Measurements from ENCODE around the gene FNDC3B.

FNDC3B gene

GRCh38 chr3:172276103-172276502, 236.7 kb downstream of the FNDC3B start:
- peak in 2 of 3 donors; percentile 11 to 24 for DNase-seq
- CTCF ChIA-PET: interaction anchor here (1.5 kb wide), 1 partner anchor 237 kb away, joined by 3 read pairs; no protein-coding TSS in a partner anchor
- Histone ChIP-seq H3K36me3 (ENCODE audit: control insufficient read depth in 4 of 4, insufficient read depth in 4 of 4, low read length in 3 of 4) (peaks cover 0 to 41% (median 4%) of the 10 kb centered on the region in 4 experiments), H3K9me3 (ENCODE audit: control extremely low read depth in 1 of 5, control insufficient read depth in 4 of 5, insufficient read depth in 2 of 5, low read depth in 1 of 5, low read length in 4 of 5) (no peaks in the 10 kb centered on the region), H3K4me1 (ENCODE audit: control extremely low read depth in 1 of 4, control insufficient read depth in 4 of 4, insufficient read depth in 4 of 4, low read length in 3 of 4) (no peaks in the 10 kb centered on the region), H3K4me3 (ENCODE audit: control insufficient read depth in 1 of 7, extremely low read depth in 1 of 7, insufficient read depth in 4 of 7, low read depth in 2 of 7, low read length in 6 of 7) (no peak overlapping the region), H3K27me3 (replicated peaks in 2 of 5; ENCODE audit: control insufficient read depth in 4 of 5, insufficient read depth in 5 of 5, low read length in 4 of 5) (no peaks in the 10 kb centered on the region), H3K27ac (ENCODE audit: insufficient read depth in 1 of 2, low read depth in 1 of 2, low read length in 2 of 2, poor library complexity in 1 of 2, severe bottlenecking in 2 of 2) (no peak overlapping the region)
- POLR2A ChIA-PET: no interaction called here

- Histone ChIP-seq H3K9me3 (ENCODE audit: control extremely low read depth in 1 of 5, control insufficient read depth in 4 of 5, insufficient read depth in 2 of 5, low read depth in 1 of 5, low read length in 4 of 5) (no peaks in the 10 kb centered on the region), H3K4me1 (ENCODE audit: control extremely low read depth in 1 of 4, control insufficient read depth in 4 of 4, insufficient read depth in 4 of 4, low read length in 3 of 4) (no peaks in the 10 kb centered on the region), H3K27me3 (replicated peaks in 2 of 5; ENCODE audit: control insufficient read depth in 4 of 5, insufficient read depth in 5 of 5, low read length in 4 of 5) (no peaks in the 10 kb centered on the region), H3K27ac (ENCODE audit: insufficient read depth in 1 of 2, low read depth in 1 of 2, low read length in 2 of 2, poor library complexity in 1 of 2, severe bottlenecking in 2 of 2) (no peak overlapping the region), H3K36me3 (ENCODE audit: control insufficient read depth in 4 of 4, insufficient read depth in 4 of 4, low read length in 3 of 4) (peaks cover 0 to 44% (median 4%) of the 10 kb centered on the region in 4 experiments), H3K4me3 (ENCODE audit: control insufficient read depth in 1 of 7, extremely low read depth in 1 of 7, insufficient read depth in 4 of 7, low read depth in 2 of 7, low read length in 6 of 7) (no peak overlapping the region)
- 100% methylated on average over 1 of the region's 5 CpGs for WGBS (ENCODE audit: insufficient coverage)
- POLR2A ChIA-PET: no interaction called here
- no peak for DNase-seq
- CTCF ChIA-PET: interaction anchor here (1.5 kb wide), 1 partner anchor 239 kb away, joined by 3 read pairs; no protein-coding TSS in a partner anchor
Observed at GRCh38 chr3:172277151-172277652, 237.8 kb downstream of the FNDC3B start.

- CTCF ChIA-PET: interaction anchor here (1.0 kb wide), 1 partner anchor 11 kb away, joined by 4 read pairs; no protein-coding TSS in a partner anchor
- peaks cover 0 to 38% (median 4%) of the 10 kb centered on the region in 4 experiments for H3K36me3 ChIP-seq (ENCODE audit: control insufficient read depth in 4 of 4, insufficient read depth in 4 of 4, low read length in 3 of 4)
- POLR2A ChIA-PET: no interaction called here
Observed at GRCh38 chr3:172279191-172279640, 239.8 kb downstream of the FNDC3B start.

GRCh38 chr3:172279974-172280373, 240.6 kb downstream of the FNDC3B start:
- H3K9me3 ChIP-seq (ENCODE audit: control extremely low read depth in 1 of 5, control insufficient read depth in 4 of 5, insufficient read depth in 2 of 5, low read depth in 1 of 5, low read length in 4 of 5): no peaks in the 10 kb centered on the region
- H3K27me3 ChIP-seq (replicated peaks in 2 of 5; ENCODE audit: control insufficient read depth in 4 of 5, insufficient read depth in 5 of 5, low read length in 4 of 5): no peaks in the 10 kb centered on the region
- ChIA-PET CTCF (interaction anchor here (1.0 to 1.2 kb wide), 3 partner anchors 9 to 49 kb away, joined by 3 to 4 read pairs (median 4); no protein-coding TSS in a partner anchor), POLR2A (no interaction called here)
- H3K36me3 ChIP-seq (ENCODE audit: control insufficient read depth in 4 of 4, insufficient read depth in 4 of 4, low read length in 3 of 4): peaks cover 2 to 33% (median 3%) of the 10 kb centered on the region in 4 experiments
- WGBS (ENCODE audit: insufficient coverage): 92% methylated on average over 6 of the region's 8 CpGs
- no peak overlapping the region for H3K27ac ChIP-seq (ENCODE audit: insufficient read depth in 1 of 2, low read depth in 1 of 2, low read length in 2 of 2, poor library complexity in 1 of 2, severe bottlenecking in 2 of 2)
- H3K4me3 ChIP-seq (ENCODE audit: control insufficient read depth in 1 of 7, extremely low read depth in 1 of 7, insufficient read depth in 4 of 7, low read depth in 2 of 7, low read length in 6 of 7): no peak overlapping the region
- peaks cover 0 to 8% (median 5%) of the 10 kb centered on the region in 4 experiments for H3K4me1 ChIP-seq (ENCODE audit: control extremely low read depth in 1 of 4, control insufficient read depth in 4 of 4, insufficient read depth in 4 of 4, low read length in 3 of 4)
- no peak for DNase-seq

More at GRCh38 chr3:172279191-172279640, 239.8 kb downstream of the FNDC3B start:
- H3K4me3 ChIP-seq (ENCODE audit: control insufficient read depth in 1 of 7, extremely low read depth in 1 of 7, insufficient read depth in 4 of 7, low read depth in 2 of 7, low read length in 6 of 7): no peak overlapping the region
- H3K4me1 ChIP-seq (ENCODE audit: control extremely low read depth in 1 of 4, control insufficient read depth in 4 of 4, insufficient read depth in 4 of 4, low read length in 3 of 4): peaks cover 0 to 8% (median 3%) of the 10 kb centered on the region in 4 experiments
- no peak overlapping the region for H3K27ac ChIP-seq (ENCODE audit: insufficient read depth in 1 of 2, low read depth in 1 of 2, low read length in 2 of 2, poor library complexity in 1 of 2, severe bottlenecking in 2 of 2)
- H3K27me3 ChIP-seq (replicated peaks in 2 of 5; ENCODE audit: control insufficient read depth in 4 of 5, insufficient read depth in 5 of 5, low read length in 4 of 5): no peaks in the 10 kb centered on the region
- no peaks in the 10 kb centered on the region for H3K9me3 ChIP-seq (ENCODE audit: control extremely low read depth in 1 of 5, control insufficient read depth in 4 of 5, insufficient read depth in 2 of 5, low read depth in 1 of 5, low read length in 4 of 5)
- DNase-seq: no peak
- WGBS (ENCODE audit: insufficient coverage): 96% methylated on average over 4 of the region's 5 CpGs

GRCh38 chr3:172280406-172281051, 241.2 kb downstream of the FNDC3B start:
- Histone ChIP-seq H3K36me3 (ENCODE audit: control insufficient read depth in 4 of 4, insufficient read depth in 4 of 4, low read length in 3 of 4) (peaks cover 2 to 35% (median 3%) of the 10 kb centered on the region in 4 experiments), H3K4me1 (ENCODE audit: control extremely low read depth in 1 of 4, control insufficient read depth in 4 of 4, insufficient read depth in 4 of 4, low read length in 3 of 4) (peaks cover 0 to 8% (median 5%) of the 10 kb centered on the region in 4 experiments), H3K4me3 (ENCODE audit: control insufficient read depth in 1 of 7, extremely low read depth in 1 of 7, insufficient read depth in 4 of 7, low read depth in 2 of 7, low read length in 6 of 7) (no peak overlapping the region), H3K9me3 (ENCODE audit: control extremely low read depth in 1 of 5, control insufficient read depth in 4 of 5, insufficient read depth in 2 of 5, low read depth in 1 of 5, low read length in 4 of 5) (no peaks in the 10 kb centered on the region), H3K27ac (ENCODE audit: insufficient read depth in 1 of 2, low read depth in 1 of 2, low read length in 2 of 2, poor library complexity in 1 of 2, severe bottlenecking in 2 of 2) (no peak overlapping the region), H3K27me3 (replicated peaks in 2 of 5; ENCODE audit: control insufficient read depth in 4 of 5, insufficient read depth in 5 of 5, low read length in 4 of 5) (no peaks in the 10 kb centered on the region)
- WGBS (ENCODE audit: insufficient coverage): no CpG with 5 or more reads among the region's 1 CpG
- DNase-seq: no peak
- POLR2A ChIA-PET: no interaction called here
- CTCF ChIA-PET: interaction anchor here (1.0 to 1.5 kb wide), 4 partner anchors 8 to 48 kb away, joined by 3 to 4 read pairs (median 4); no protein-coding TSS in a partner anchor

- no peak for DNase-seq
- 100% methylated on average over 4 of the region's 7 CpGs for WGBS (ENCODE audit: insufficient coverage)
- Histone ChIP-seq H3K27me3 (replicated peaks in 2 of 5; ENCODE audit: control insufficient read depth in 4 of 5, insufficient read depth in 5 of 5, low read length in 4 of 5) (no peaks in the 10 kb centered on the region), H3K4me3 (ENCODE audit: control insufficient read depth in 1 of 7, extremely low read depth in 1 of 7, insufficient read depth in 4 of 7, low read depth in 2 of 7, low read length in 6 of 7) (no peak overlapping the region), H3K4me1 (ENCODE audit: control extremely low read depth in 1 of 4, control insufficient read depth in 4 of 4, insufficient read depth in 4 of 4, low read length in 3 of 4) (peaks cover 0 to 8% (median 5%) of the 10 kb centered on the region in 4 experiments), H3K9me3 (ENCODE audit: control extremely low read depth in 1 of 5, control insufficient read depth in 4 of 5, insufficient read depth in 2 of 5, low read depth in 1 of 5, low read length in 4 of 5) (no peaks in the 10 kb centered on the region), H3K36me3 (ENCODE audit: control insufficient read depth in 4 of 4, insufficient read depth in 4 of 4, low read length in 3 of 4) (peaks cover 4 to 45% (median 4%) of the 10 kb centered on the region in 4 experiments), H3K27ac (ENCODE audit: insufficient read depth in 1 of 2, low read depth in 1 of 2, low read length in 2 of 2, poor library complexity in 1 of 2, severe bottlenecking in 2 of 2) (no peak overlapping the region)
- ChIA-PET POLR2A (no interaction called here), CTCF (interaction anchor here (0.6 to 1.5 kb wide), 2 partner anchors 13 to 59 kb away, joined by 3 read pairs; no protein-coding TSS in a partner anchor)
Observed at GRCh38 chr3:172281884-172282283, 242.5 kb downstream of the FNDC3B start.

GRCh38 chr3:172282850-172283249, 243.5 kb downstream of the FNDC3B start:
- H3K27ac ChIP-seq (ENCODE audit: insufficient read depth in 1 of 2, low read depth in 1 of 2, low read length in 2 of 2, poor library complexity in 1 of 2, severe bottlenecking in 2 of 2): no peak overlapping the region
- 80% methylated on average over 2 of the region's 3 CpGs for WGBS (ENCODE audit: insufficient coverage)

More at GRCh38 chr3:172282850-172283249, 243.5 kb downstream of the FNDC3B start:
- Histone ChIP-seq H3K4me3 (ENCODE audit: control insufficient read depth in 1 of 7, extremely low read depth in 1 of 7, insufficient read depth in 4 of 7, low read depth in 2 of 7, low read length in 6 of 7) (no peak overlapping the region), H3K9me3 (ENCODE audit: control extremely low read depth in 1 of 5, control insufficient read depth in 4 of 5, insufficient read depth in 2 of 5, low read depth in 1 of 5, low read length in 4 of 5) (no peaks in the 10 kb centered on the region), H3K27me3 (replicated peaks in 2 of 5; ENCODE audit: control insufficient read depth in 4 of 5, insufficient read depth in 5 of 5, low read length in 4 of 5) (no peaks in the 10 kb centered on the region), H3K36me3 (ENCODE audit: control insufficient read depth in 4 of 4, insufficient read depth in 4 of 4, low read length in 3 of 4) (peaks cover 3 to 49% (median 6%) of the 10 kb centered on the region in 4 experiments), H3K4me1 (ENCODE audit: control extremely low read depth in 1 of 4, control insufficient read depth in 4 of 4, insufficient read depth in 4 of 4, low read length in 3 of 4) (peaks cover 0 to 8% (median 5%) of the 10 kb centered on the region in 4 experiments)
- ChIA-PET CTCF (no interaction called here), POLR2A (no interaction called here)
- no peak for DNase-seq
